B cell (primary cell): ENCODE data around the gene FOXI1. TPM values are rescaled to one million over a fixed set of nuclear protein-coding genes. Genes with fewer than 3 reads are reported as not detected.

Experiments
- ATAC-seq: fragments of 200-7000 bp; cut with Tn5 transposase; one replicate; pipeline ENCODE4 v1.10.0; 2021; ENCODE audit warnings: low read depth, mild to moderate bottlenecking, moderate number of reproducible peaks, moderate library complexity
- CTCF ChIA-PET: fragments of 350-600 bp; sonication (Branson Sonifier 250); formaldehyde crosslinking; loops from one replicate; lab custom pipeline; 2021; ENCODE audit warnings: antibody characterized with exemption, inconsistent platforms; lab: Charles Lee
- POLR2A ChIA-PET: fragments of 350-600 bp; sonication (Branson Sonifier 250); formaldehyde crosslinking; loops from one replicate; lab custom pipeline; 2021; ENCODE audit warnings: antibody characterized with exemption; lab: Charles Lee
- DNase-seq: peaks from one replicate; pipeline ENCODE4 v3.0.0; 2013
- H2AFZ ChIP-seq: 2 replicates; pipeline ENCODE4 v1.6.1; 2012; ENCODE audit warnings: mild to moderate bottlenecking, low read depth, low read length; ENCODE audit not compliant: insufficient read depth, poor library complexity, severe bottlenecking
- H3K27ac ChIP-seq, 2 donors: 1 replicate in 1 of 2; 2 replicates in 1 of 2; pipeline ENCODE4 v1.5.1; 2012 to 2013; ENCODE audit warnings: low read length in 2 of 2, mild to moderate bottlenecking in 2 of 2, moderate library complexity in 1 of 2
- H3K27me3 ChIP-seq, 4 experiments: fragments of 200-600 bp in 1 of 4; sonication (generic) in 1 of 4; replicated peaks in 1 of 4; 1 replicate in 2 of 4; 2 replicates in 2 of 4; pipeline versions ENCODE4 v1.6.1 to v1.7.0; 2013 to 2016; ENCODE audit warnings: low read length in 3 of 4, mild to moderate bottlenecking in 2 of 4, mixed read lengths in 1 of 4, moderate library complexity in 1 of 4; ENCODE audit not compliant: insufficient read depth in 4 of 4, control insufficient read depth in 3 of 4; ENCODE audit errors: control extremely low read depth in 1 of 4
- H3K36me3 ChIP-seq, 2 experiments: replicated peaks in 1 of 2; 1 replicate in 1 of 2; 2 replicates in 1 of 2; pipeline versions ENCODE4 v1.6.1 to v1.7.1; 2013; ENCODE audit warnings: low read length in 1 of 2; ENCODE audit not compliant: insufficient read depth in 2 of 2, control insufficient read depth in 1 of 2; ENCODE audit errors: control extremely low read depth in 1 of 2, extremely low read depth in 1 of 2
- H3K4me1 ChIP-seq, 2 donors: fragments of 200-600 bp in 1 of 2; sonication (generic) in 1 of 2; 1 replicate in 1 of 2; 2 replicates in 1 of 2; pipeline versions ENCODE4 v1.5.1 to v1.6.1; 2013 to 2017; ENCODE audit warnings: low read length in 2 of 2; ENCODE audit not compliant: control insufficient read depth in 2 of 2, insufficient read depth in 2 of 2
- H3K4me2 ChIP-seq: replicated peaks from 2 replicates; pipeline ENCODE3; 2012; ENCODE audit warnings: mild to moderate bottlenecking, low read depth, low read length; ENCODE audit not compliant: poor library complexity, severe bottlenecking
- H3K4me3 ChIP-seq, 5 experiments: fragments of 200-600 bp in 1 of 5; sonication (generic) in 1 of 5; 1 replicate in 3 of 5; 2 replicates in 2 of 5; pipeline versions ENCODE4 v1.5.1 to v1.7.0; 2011 to 2016; ENCODE audit warnings: low read length in 4 of 5, mild to moderate bottlenecking in 4 of 5, low read depth in 2 of 5, control low read depth in 1 of 5, moderate library complexity in 1 of 5; ENCODE audit not compliant: insufficient read depth in 1 of 5; ENCODE audit errors: control extremely low read depth in 1 of 5, extremely low read depth in 1 of 5
- H3K79me2 ChIP-seq: fragments of 200-600 bp; sonication (generic); one replicate; pipeline ENCODE4 v1.6.0; 2016; ENCODE audit warnings: low read length; ENCODE audit not compliant: control insufficient read depth, insufficient read depth
- H3K9ac ChIP-seq: fragments of 200-600 bp; sonication (generic); 2 replicates; pipeline ENCODE4 v1.6.1; 2017; ENCODE audit warnings: mild to moderate bottlenecking, low read length, moderate library complexity
- H3K9me3 ChIP-seq, 3 donors: one replicate each; pipeline versions ENCODE4 v1.6.1 to v1.7.1; 2013; ENCODE audit warnings: low read length in 2 of 3; ENCODE audit not compliant: control insufficient read depth in 2 of 3, insufficient read depth in 1 of 3; ENCODE audit errors: control extremely low read depth in 1 of 3
- H4K20me1 ChIP-seq: 2 replicates; pipeline ENCODE4 v1.6.0; 2012; ENCODE audit warnings: mild to moderate bottlenecking, low read length; ENCODE audit not compliant: insufficient read depth, control insufficient read depth, poor library complexity, severe bottlenecking
- H3K27ac Mint-ChIP-seq: one replicate; pipeline ENCODE4 v1.8.0; 2021; ENCODE audit warnings: mixed read lengths
- H3K27me3 Mint-ChIP-seq: one replicate; pipeline ENCODE4 v1.8.0; 2021; ENCODE audit warnings: mixed read lengths
- H3K4me1 Mint-ChIP-seq: one replicate; pipeline ENCODE4 v1.8.0; 2021; ENCODE audit warnings: mixed read lengths
- H3K4me3 Mint-ChIP-seq: one replicate; pipeline ENCODE4 v1.8.0; 2021; ENCODE audit warnings: mixed read lengths
- H3K9me3 Mint-ChIP-seq: one replicate; pipeline ENCODE4 v1.8.0; 2022; ENCODE audit warnings: mixed read lengths; ENCODE audit not compliant: insufficient read depth
- CTCF ChIP-seq: fragments of 200-600 bp; IDR thresholded peaks from one replicate; pipeline ENCODE4 v1.8.0; 2022; ENCODE audit warnings: antibody characterized with exemption, mild to moderate bottlenecking
- EZH2 ChIP-seq: IDR thresholded peaks from 2 replicates; pipeline ENCODE4 v1.6.1; 2012; ENCODE audit warnings: borderline replicate concordance, low read depth, mild to moderate bottlenecking, moderate library complexity, low read length; ENCODE audit not compliant: insufficient read depth, poor library complexity, severe bottlenecking
- WGBS: methylation state at CpG from one replicate; pipeline ENCODE4 v1.1.5; 2013; ENCODE audit warnings: missing lambda C conversion rate; ENCODE audit not compliant: insufficient coverage; 5-methylcytosine and 5-hydroxymethylcytosine counted together
- intact Hi-C: fragments of 100-400 bp; cut with micrococcal nuclease; formaldehyde crosslinking; loops from one replicate; pipeline ENCODE4 v1.10.0; 2022
- polyA plus RNA-seq: library from polyadenylated mRNA; depleted of rRNA; stranded (reverse); fragments of >200 nt; gene quantifications from 2 replicates; pipeline ENCODE4 v1.2.3, GENCODE V29; 2012
- total RNA-seq, 2 donors: library from RNA; stranded (reverse); fragments of 120-200 nt in 1 of 2; gene quantifications; 1 replicate in 1 of 2; 2 replicates in 1 of 2; pipeline versions ENCODE4 v1.2.3 to v1.2.4, GENCODE V29; 2013 to 2022

FOXI1 gene
- total and polyA plus RNA-seq, 2 donors (not counting 1 experiment from before 2014, with no cell fraction given) = not detected

DNA sequence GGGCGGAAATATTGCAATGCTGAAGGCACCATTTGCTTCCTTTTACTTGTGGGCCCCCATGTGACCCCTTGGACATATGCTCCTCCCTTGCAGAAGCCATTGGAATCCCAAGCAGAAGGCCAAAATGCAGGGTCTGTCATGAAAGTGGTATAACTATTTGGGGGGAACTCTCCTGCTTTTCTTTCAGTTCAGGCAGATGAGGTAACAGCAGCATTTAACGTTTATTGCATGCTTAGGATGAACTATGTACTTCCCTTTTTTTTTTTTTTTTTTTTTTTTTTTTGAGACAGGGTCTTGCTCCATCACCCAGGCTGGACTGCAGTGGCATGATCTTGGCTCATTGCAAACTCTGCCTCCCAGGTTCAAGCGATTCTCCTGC lies 7.8 kb downstream of the FOXI1 start:
- Mint-ChIP-seq H3K27me3 (peaks cover 5% of the 10 kb centered on the region), H3K4me1 (no peaks in the 10 kb centered on the region), H3K9me3 (no peaks in the 10 kb centered on the region), H3K27ac (no peak overlapping the region), H3K4me3 (no peak overlapping the region)
- Histone ChIP-seq H3K79me2 (no peaks in the 10 kb centered on the region), H3K27me3 (peaks cover 0 to 3% (median 0%) of the 10 kb centered on the region in 4 experiments), H3K4me3 (no peak overlapping the region), H3K27ac (no peak overlapping the region), H3K4me1 (no peaks in the 10 kb centered on the region), H3K9ac (no peak overlapping the region), H3K9me3 (no peaks in the 10 kb centered on the region), H2AFZ (no peak overlapping the region), H3K36me3 (no peaks in the 10 kb centered on the region), H3K4me2 (no peak overlapping the region), H4K20me1 (no peaks in the 10 kb centered on the region)
- intact Hi-C loops = no loop called here
- DNase-seq (no peak), ATAC-seq (no peak)
- POLR2A ChIA-PET = no interaction called here
- 100% methylated on average over 1 of the region's 3 CpGs for WGBS
- TF ChIP-seq CTCF (no peak), EZH2 (no peak)
- CTCF ChIA-PET = no interaction called here

DNA sequence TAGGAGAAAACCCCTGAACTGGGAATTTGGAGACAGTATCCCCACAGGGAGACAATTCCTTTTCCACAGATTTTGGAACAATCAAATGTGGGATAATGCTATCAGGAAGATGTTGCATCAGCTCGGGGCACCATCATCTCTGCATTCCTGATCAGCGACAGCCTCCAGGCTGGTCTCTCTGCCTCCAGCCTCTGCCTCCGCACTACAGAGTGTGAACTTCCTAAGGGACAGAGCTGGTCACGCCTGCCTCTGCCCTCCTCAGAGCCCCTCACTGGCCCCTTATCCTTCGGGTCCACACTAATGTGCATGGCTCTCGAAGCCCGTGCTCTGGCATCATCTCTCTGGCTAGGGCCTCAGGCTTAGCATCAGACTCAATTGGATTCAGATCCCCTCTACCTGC lies 8.6 kb downstream of the FOXI1 start:
- WGBS = 79% methylated on average over 7 of the region's 7 CpGs
- CTCF ChIA-PET = no interaction called here

More for the DNA sequence above, 8.6 kb downstream of the FOXI1 start:
- H3K4me3 ChIP-seq = no peak overlapping the region
- H3K9me3 Mint-ChIP-seq = no peaks in the 10 kb centered on the region
- H3K27ac Mint-ChIP-seq = no peak overlapping the region
- H2AFZ ChIP-seq = no peak overlapping the region
- H3K27me3 ChIP-seq = peaks cover 0 to 3% (median 0%) of the 10 kb centered on the region in 4 experiments
- H3K9ac ChIP-seq = no peak overlapping the region
- H3K27me3 Mint-ChIP-seq = peaks cover 5% of the 10 kb centered on the region
- H3K4me1 Mint-ChIP-seq = no peaks in the 10 kb centered on the region
- no peak overlapping the region for H3K4me3 Mint-ChIP-seq
- ATAC-seq (no peak), DNase-seq (no peak)
- POLR2A ChIA-PET = no interaction called here
- intact Hi-C loops = no loop called here
- H3K4me1 ChIP-seq = no peaks in the 10 kb centered on the region
- no peaks in the 10 kb centered on the region for H3K79me2 ChIP-seq
- TF ChIP-seq EZH2 = no peak
- TF ChIP-seq CTCF = no peak
- H4K20me1 ChIP-seq = no peaks in the 10 kb centered on the region
- no peak overlapping the region for H3K4me2 ChIP-seq
- H3K9me3 ChIP-seq = no peaks in the 10 kb centered on the region
- no peak overlapping the region for H3K27ac ChIP-seq
- H3K36me3 ChIP-seq = no peaks in the 10 kb centered on the region
